GM12865 (cell line): ENCODE measurements around the gene DNER.

ENCODE experiments used
- DNase-seq: peaks from one replicate; pipeline ENCODE4 v3.0.0; 2010; ENCODE audit warnings: low read depth
- H3K4me3 ChIP-seq: 2 replicates; pipeline ENCODE4 v1.5.1; 2011; ENCODE audit warnings: mild to moderate bottlenecking, low read depth, low read length, control low read depth
- CTCF ChIP-seq: IDR thresholded peaks from 2 replicates; pipeline ENCODE4 v1.5.1; 2011; ENCODE audit warnings: low read length, control low read depth, low read depth, inconsistent platforms; ENCODE audit not compliant: insufficient read depth; ENCODE audit errors: missing control alignments

Gene DNER

GRCh38 chr2:229346816-229347540 is 367.4 kb downstream of the DNER start:
- no peak overlapping the region for H3K4me3 ChIP-seq
- DNase-seq = no peak
- no peak for TF ChIP-seq CTCF

GRCh38 chr2:229344955-229345354 is 369.4 kb downstream of the DNER start:
- H3K4me3 ChIP-seq = no peak overlapping the region
- DNase-seq = no peak
- TF ChIP-seq CTCF = no peak

- no peak for DNase-seq
- no peak overlapping the region for H3K4me3 ChIP-seq
- no peak for TF ChIP-seq CTCF
Measured at GRCh38 chr2:229344151-229344551, 370.2 kb downstream of the DNER start.

GRCh38 chr2:229343661-229344060 is 370.7 kb downstream of the DNER start:
- no peak overlapping the region for H3K4me3 ChIP-seq
- no peak for DNase-seq
- TF ChIP-seq CTCF = no peak

- no peak overlapping the region for H3K4me3 ChIP-seq
- peak; percentile 44 for TF ChIP-seq CTCF
- DNase-seq = peak; percentile 24
Measured at GRCh38 chr2:229342376-229342775, 372.0 kb downstream of the DNER start.

- TF ChIP-seq CTCF = no peak
- no peak for DNase-seq
- no peak overlapping the region for H3K4me3 ChIP-seq
Measured at GRCh38 chr2:229340086-229340760, 374.1 kb downstream of the DNER start.
